GM13976 (cell line): ENCODE measurements around the gene PLA2G1B.

Experiments used
- DNase-seq: peaks from one replicate; pipeline ENCODE4 v3.0.0; 2012; ENCODE audit warnings: low spot score
- in situ Hi-C: fragments of 300-500 bp; cut with MboI; formaldehyde crosslinking; loops from one replicate; pipeline ENCODE4 v1.12.0; 2022; ENCODE audit warnings: low sequenced_read_pairs, mixed read lengths, inconsistent platforms; ENCODE audit not compliant: unreplicated experiment
- TF ChIP-seq, protein P1 (sequence below): IDR thresholded peaks from 2 replicates; pipeline ENCODE4 v1.5.1; 2012; ENCODE audit warnings: borderline replicate concordance, mild to moderate bottlenecking; ENCODE audit not compliant: insufficient read depth; ENCODE audit errors: extremely low read depth, missing control alignments, control extremely low read depth

The PLA2G1B gene

DNA sequence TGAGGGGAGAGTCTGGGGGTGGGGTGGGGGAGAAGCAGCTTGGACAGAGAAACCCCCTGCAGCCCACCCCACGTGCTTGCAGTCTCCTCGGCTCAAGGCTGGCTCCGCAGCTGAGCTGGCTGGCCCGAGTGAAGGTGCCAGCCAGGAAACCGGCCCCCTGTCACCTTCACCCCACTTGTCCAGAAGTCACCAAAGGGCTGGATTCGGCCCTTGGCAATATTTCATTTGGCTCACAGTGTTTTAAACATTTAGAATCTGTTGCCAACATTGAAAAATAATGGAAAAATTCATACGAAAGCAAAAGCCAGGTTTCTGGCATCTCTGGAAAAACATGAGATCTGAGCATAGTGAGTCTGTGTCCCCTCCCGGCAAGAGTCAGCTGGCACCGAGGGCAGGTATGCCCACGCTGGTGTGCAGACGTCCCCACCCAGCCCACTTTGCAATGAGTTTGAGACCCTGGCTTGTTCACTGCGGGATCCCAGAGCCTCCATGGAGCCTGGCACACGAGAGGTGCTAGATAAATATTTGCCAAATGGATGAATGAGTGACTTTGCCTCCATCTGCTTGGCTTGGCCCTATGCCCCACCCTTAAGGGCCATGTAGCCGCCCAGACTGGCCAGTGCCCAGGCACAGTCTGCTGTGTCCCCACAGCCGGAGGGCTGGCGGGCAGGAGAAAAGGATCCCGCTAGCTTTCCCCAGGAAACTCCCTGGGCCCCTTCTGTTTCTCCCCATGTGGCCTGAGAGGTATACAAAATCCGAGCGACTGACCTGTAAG, 23.2 kb upstream of the PLA2G1B start:
- TF ChIP-seq, protein P1, sequence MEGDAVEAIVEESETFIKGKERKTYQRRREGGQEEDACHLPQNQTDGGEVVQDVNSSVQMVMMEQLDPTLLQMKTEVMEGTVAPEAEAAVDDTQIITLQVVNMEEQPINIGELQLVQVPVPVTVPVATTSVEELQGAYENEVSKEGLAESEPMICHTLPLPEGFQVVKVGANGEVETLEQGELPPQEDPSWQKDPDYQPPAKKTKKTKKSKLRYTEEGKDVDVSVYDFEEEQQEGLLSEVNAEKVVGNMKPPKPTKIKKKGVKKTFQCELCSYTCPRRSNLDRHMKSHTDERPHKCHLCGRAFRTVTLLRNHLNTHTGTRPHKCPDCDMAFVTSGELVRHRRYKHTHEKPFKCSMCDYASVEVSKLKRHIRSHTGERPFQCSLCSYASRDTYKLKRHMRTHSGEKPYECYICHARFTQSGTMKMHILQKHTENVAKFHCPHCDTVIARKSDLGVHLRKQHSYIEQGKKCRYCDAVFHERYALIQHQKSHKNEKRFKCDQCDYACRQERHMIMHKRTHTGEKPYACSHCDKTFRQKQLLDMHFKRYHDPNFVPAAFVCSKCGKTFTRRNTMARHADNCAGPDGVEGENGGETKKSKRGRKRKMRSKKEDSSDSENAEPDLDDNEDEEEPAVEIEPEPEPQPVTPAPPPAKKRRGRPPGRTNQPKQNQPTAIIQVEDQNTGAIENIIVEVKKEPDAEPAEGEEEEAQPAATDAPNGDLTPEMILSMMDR, result no peak
- no peak for DNase-seq
- in situ Hi-C loops, result no loop called here

DNA sequence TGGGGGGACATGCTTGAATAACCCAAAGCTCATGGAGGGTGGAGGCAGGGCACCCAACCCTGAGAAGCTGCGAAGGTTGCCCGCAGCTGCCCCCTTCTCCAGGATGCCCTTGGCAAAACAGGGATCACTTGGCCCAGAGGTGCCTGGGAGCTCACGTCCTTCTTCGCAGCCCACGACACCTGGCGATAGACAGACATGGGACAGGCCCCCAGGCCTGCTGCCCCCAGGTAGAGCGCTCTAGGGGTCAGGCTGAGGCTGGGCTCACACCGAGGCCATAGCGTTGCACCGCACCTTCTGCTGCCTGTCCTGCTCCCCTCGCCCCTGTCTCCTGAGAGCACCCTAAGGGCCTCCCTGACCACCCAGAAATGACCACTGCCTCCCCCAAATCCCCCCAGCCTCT, 20.2 kb upstream of the PLA2G1B start:
- in situ Hi-C loops, result no loop called here
- no peak for DNase-seq
- TF ChIP-seq, protein P1, result no peak

DNA sequence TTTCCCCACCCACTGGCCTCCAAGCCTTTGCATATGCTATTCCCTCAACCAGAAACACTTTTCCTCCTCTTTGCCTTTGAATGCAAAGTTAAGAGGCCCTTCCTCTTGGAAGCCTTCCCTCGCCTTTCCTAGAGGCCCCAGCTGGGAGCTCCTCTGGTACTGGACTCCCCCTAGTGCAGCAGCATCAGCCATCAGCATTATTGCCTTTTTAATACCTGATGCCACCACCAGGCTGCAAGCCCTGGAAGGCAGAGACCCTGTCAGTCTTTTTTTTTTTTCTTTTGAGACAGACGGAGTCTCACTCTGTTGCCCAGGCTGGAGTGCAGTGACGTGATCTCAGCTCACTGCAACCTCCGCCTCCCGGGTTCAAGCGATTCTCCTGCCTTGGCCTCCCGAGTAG, 19.1 kb upstream of the PLA2G1B start:
- no peak for DNase-seq
- in situ Hi-C loops, result no loop called here

DNA sequence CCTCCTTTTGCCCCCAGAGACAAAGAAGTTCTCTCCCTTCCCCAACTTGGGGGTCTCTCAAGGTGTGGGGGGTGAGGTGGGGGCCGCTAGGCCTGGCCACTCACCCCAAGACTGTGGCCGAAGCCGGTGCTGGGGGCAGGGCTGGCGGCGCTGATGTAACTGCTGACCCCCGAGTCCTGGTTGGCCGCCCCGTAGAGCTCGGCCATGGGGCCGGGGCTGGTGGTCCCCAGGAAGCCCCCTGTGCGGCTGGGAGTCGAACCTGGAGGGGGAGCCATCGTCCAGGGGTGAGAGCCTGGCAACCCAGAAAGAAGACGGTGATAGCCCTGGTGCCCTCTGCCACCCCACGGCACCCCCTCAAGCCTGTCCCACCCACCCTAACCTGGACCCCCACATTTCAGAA, 18.5 kb upstream of the PLA2G1B start:
- in situ Hi-C loops, result no loop called here
- DNase-seq, result no peak
- TF ChIP-seq, protein P1, result no peak

More for the DNA sequence above, 19.1 kb upstream of the PLA2G1B start:
- TF ChIP-seq, protein P1, result no peak

DNA sequence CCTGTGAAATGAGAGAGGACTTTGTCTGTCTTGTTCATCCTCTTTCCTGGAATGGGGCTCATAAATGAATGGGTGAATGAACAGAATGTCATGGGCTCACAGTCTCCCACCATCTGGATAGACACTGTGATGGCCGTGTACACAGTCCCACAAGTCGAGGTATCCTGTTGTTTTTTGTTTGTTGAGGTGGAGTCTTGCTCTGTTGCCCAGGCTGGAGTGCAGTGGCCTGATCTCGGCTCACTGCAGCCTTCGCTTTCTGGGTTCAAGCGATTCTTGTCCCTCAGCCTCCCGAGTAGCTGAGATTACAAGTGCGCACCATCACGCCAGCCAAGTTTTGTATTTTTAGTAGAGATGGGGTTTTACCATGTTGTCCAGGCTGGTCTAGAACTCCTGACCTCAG, 16.1 kb upstream of the PLA2G1B start:
- TF ChIP-seq, protein P1, result no peak
- in situ Hi-C loops, result no loop called here
- DNase-seq, result peak; percentile 9

DNA sequence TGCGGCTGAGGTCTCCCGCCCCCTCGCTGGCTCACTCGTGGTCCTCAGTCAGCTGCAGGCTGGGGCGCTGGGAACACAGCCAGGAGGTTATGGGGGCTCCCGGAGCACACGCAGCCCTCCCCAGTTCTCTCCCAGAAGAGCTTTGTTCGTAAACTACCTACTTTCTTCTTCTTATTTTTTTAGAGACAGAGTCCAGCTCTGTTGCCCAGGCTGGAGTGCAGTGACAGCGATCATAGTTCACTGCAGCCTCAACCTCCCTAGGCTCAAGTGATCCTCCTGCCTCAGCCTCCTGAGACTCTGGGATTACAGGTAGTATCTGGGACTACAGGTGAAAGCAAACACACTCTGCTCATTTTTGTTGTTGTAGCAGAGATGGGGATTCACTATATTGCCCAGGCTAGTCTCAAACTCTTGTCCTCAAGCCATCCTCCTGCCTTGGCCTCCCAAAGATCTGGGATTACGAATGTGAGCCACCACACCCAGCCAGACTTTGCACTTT, 15.5 kb upstream of the PLA2G1B start:
- peak; percentile 15 for DNase-seq
- in situ Hi-C loops, result no loop called here
- TF ChIP-seq, protein P1, result no peak
